GM12801 (cell line): ENCODE measurements around the gene C1QL4.

ENCODE experiments used
- CTCF ChIP-seq: IDR thresholded peaks from one replicate; pipeline ENCODE4 v1.5.1; 2011; ENCODE audit warnings: control low read depth; ENCODE audit not compliant: insufficient read length; ENCODE audit errors: extremely low read depth

Gene C1QL4

DNA sequence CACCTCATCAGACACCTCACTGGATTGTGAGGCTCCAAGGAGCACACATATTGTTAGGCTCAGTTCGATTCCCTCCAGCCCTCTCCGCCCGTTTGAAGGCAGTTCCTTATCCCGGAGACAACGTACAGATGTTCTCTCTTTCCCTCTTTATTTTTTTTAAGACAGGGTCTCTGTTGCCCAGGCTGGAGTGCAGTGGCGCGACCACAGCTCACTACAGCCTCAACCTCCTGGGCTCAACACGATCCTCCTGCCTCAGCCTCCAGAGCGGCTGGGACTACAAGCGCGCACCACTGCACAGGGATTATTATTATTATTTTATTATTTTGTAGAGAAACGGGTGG, 14.7 kb downstream of the C1QL4 start:
- no peak for TF ChIP-seq CTCF

GRCh38 chr12:49314811-49315210, 22.2 kb downstream of the C1QL4 start:
- no peak for TF ChIP-seq CTCF

DNA sequence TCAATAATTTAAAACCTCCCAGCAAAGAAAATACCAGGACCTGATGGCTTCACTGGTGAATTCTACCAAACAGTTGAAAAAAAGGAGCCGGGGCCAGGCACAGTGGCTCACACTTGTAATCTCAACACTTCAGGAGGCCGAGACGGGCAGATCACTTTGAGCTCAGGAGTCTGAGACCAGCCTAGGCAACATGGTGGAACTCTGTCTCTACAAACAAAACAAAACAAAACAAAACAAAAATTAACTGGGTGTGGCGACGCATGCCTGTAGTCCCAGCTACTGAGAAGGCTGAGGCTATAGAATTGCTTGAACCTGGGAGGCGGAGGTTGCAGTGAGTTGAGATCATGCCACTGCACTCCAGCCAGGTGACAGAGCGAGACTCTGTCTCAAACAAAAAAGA, 27.6 kb downstream of the C1QL4 start:
- no peak for TF ChIP-seq CTCF

- no peak for TF ChIP-seq CTCF
Observed at GRCh38 chr12:49305762-49306510, 31.1 kb downstream of the C1QL4 start.

DNA sequence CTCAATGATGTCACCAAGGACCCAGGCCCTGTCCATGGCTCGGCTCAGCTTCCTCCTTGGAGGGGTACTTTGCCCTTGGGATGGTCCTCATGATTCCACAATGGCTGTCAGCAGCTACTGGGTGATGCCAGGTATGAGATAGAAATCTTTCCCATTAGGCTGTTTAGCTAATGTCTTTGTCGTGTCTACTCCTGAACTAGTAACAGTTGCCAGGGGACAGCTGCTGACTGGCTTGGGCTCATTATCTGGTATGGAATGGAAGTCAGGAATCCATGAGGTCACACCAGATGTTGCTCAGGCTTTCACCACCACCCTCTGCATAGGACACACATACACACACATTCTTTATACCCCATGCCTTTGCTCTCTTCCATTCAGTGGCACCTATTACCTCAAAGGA, 32.8 kb downstream of the C1QL4 start:
- TF ChIP-seq CTCF: no peak

GRCh38 chr12:49301760-49302159, 35.2 kb downstream of the C1QL4 start:
- no peak for TF ChIP-seq CTCF

DNA sequence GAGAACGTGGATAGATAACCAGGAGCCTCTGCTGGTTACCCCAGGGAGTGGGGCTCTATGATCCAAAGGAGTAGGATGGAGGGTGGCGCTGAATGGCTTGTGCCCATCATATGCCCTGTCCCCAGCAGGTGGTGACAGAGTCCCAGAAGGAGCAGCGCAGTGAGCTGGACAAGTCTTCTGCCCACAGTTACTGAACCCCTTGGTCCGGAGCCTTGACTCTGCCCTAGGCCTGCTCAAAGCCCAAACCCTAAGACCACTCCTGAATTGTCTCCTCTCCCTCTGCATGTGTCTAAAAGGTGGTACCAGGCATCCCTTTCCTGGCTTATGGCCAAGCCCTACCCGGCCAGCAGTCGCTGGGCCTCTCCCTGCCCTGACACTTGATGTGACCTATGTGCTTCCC, 38.8 kb downstream of the C1QL4 start:
- TF ChIP-seq CTCF: no peak
